Peyer's patch (tissue), 4 donors: ENCODE data around the gene IL31RA.

ENCODE experiments used
- CTCF ChIP-seq, 6 experiments: fragments of 450-650 bp in 4 of 6; fragments of 200-600 bp in 2 of 6; sonication (generic) in 1 of 6; IDR thresholded peaks; one replicate each; pipeline ENCODE4 v1.5.1; 2017 to 2019; ENCODE audit warnings: antibody characterized with exemption in 6 of 6, mild to moderate bottlenecking in 3 of 6, moderate library complexity in 1 of 6
- POLR2A ChIP-seq, 2 donors: fragments of 450-650 bp; IDR thresholded peaks; one replicate each; pipeline ENCODE4 v1.5.1; 2017; ENCODE audit warnings: antibody characterized with exemption in 2 of 2, mild to moderate bottlenecking in 2 of 2, moderate library complexity in 2 of 2

GRCh38 chr5:55905251-55905650 is 54.1 kb downstream of the IL31RA start:
- TF ChIP-seq CTCF (IDR thresholded peaks at IDR 0.05) (no peak), POLR2A (IDR thresholded peaks at IDR 0.05) (no peak)
